H1 (cell line): ENCODE results near the gene MMP17. TPM values are rescaled to one million over a fixed set of nuclear protein-coding genes. Genes with fewer than 3 reads are reported as not detected.

Experiments used
- CBX5 ChIP-seq: fragments of 300-800, 300-1000 bp; sonication (generic); IDR thresholded peaks from 2 replicates; pipeline ENCODE4 v1.7.1; 2016; ENCODE audit warnings: antibody characterized with exemption, low read length, low read depth
- CHD7 ChIP-seq: fragments of 300-600 bp; sonication (generic); IDR thresholded peaks from 2 replicates; pipeline ENCODE4 v1.7.1; 2012; ENCODE audit warnings: low read length, moderate library complexity, mild to moderate bottlenecking, inconsistent platforms; ENCODE audit not compliant: insufficient replicate concordance
- CTCF ChIP-seq, 3 experiments: IDR thresholded peaks; 1 replicate in 2 of 3; 2 replicates in 1 of 3; pipeline versions ENCODE4 v1.5.1 to v1.6.1; 2011; ENCODE audit warnings: low read length in 3 of 3, mild to moderate bottlenecking in 3 of 3, inconsistent platforms in 2 of 3, low read depth in 1 of 3, moderate library complexity in 1 of 3; ENCODE audit not compliant: insufficient read depth in 1 of 3; ENCODE audit errors: control extremely low read depth in 1 of 3
- KDM1A ChIP-seq: fragments of 200-600, 300-600 bp; sonication (generic); IDR thresholded peaks from 2 replicates; pipeline ENCODE4 v1.7.1; 2016; ENCODE audit warnings: mild to moderate bottlenecking, low read length, borderline replicate concordance
- MAFK ChIP-seq: IDR thresholded peaks from 2 replicates; pipeline ENCODE4 v1.6.1; 2012; ENCODE audit warnings: low read depth, mild to moderate bottlenecking, improper control_type of control experiment, low read length
- RBBP5 ChIP-seq: IDR thresholded peaks from 2 replicates; pipeline ENCODE4 v1.7.1; 2012; ENCODE audit warnings: low read depth, mild to moderate bottlenecking, inconsistent platforms, low read length, moderate library complexity, borderline replicate concordance
- polyA plus RNA-seq, 7 experiments: library from polyadenylated mRNA; depleted of rRNA in 3 of 7; stranded (reverse) in 5 of 7; unstranded in 2 of 7; fragments of >200 nt in 5 of 7; fragments of 200-250 nt in 2 of 7; gene quantifications; 1 replicate in 5 of 7; 2 replicates in 1 of 7; 4 replicates in 1 of 7; pipeline versions ENCODE4 v1.2.1 to v1.2.3, GENCODE V29; 2011 to 2013; ENCODE audit warnings: missing spikeins in 2 of 7, mixed read lengths in 2 of 7
- total RNA-seq: library from RNA; stranded (reverse); fragmentation: NEBNext Ultra II Directional; extraction: Animal tissue kit (Norgen Biotek cat#: 25700); gene quantifications from 2 replicates; pipeline ENCODE4 v1.2.1, GENCODE V29; 2021

Gene MMP17
- total and polyA plus RNA-seq, 2 of the 8 experiments (the other 6 are each of a cell fraction or from before 2014, with no cell fraction given) = 41.3 to 53.8 TPM

- no peak for TF ChIP-seq CHD7
- TF ChIP-seq MAFK = no peak
- TF ChIP-seq RBBP5 = no peak
- no peak for TF ChIP-seq CTCF (IDR thresholded peaks at IDR 0.05; ENCODE audit: control extremely low read depth in 1 of 3, insufficient read depth in 1 of 3, low read depth in 1 of 3, low read length in 3 of 3)
- TF ChIP-seq CBX5 = no peak
- no peak; the same call in 1 of the 2 replicates for TF ChIP-seq KDM1A
Observed at GRCh38 chr12:131861261-131862083, 33.3 kb downstream of the MMP17 start (continued).
